Left cardiac atrium (tissue), 4 donors: ENCODE results near the gene MISP3. TPM values are rescaled to one million over a fixed set of nuclear protein-coding genes. Genes with fewer than 3 reads are reported as not detected.

Experiments
- ATAC-seq, 2 donors: fragments of 200-7000 bp; cut with Tn5 transposase; one replicate each; pipeline ENCODE4 v1.9.1; 2020; ENCODE audit warnings: mild to moderate bottlenecking in 2 of 2, moderate library complexity in 2 of 2
- DNase-seq: peaks from one replicate; pipeline ENCODE4 v3.0.0-alpha.2; 2020
- intact Hi-C, 2 donors: fragments of 100-400 bp; cut with DNase I; formaldehyde crosslinking; loops; one replicate each; pipeline versions ENCODE4 v1.14.1 to v1.15.1; 2022 to 2023
- total RNA-seq, 2 donors: library from RNA; stranded (reverse); fragmentation: NEBNext Ultra II Directional; extraction: Animal tissue kit (Norgen Biotek cat#: 25700); gene quantifications; one replicate each; pipeline ENCODE4 v1.2.1, GENCODE V29; 2021
- donor health status: DM: no; HTN: yes; CAD: no.
- donor health status: DM: no; HTN: yes; CAD: no; lungs with severe emphysema.
- donor health status: DM: yes; HTN: yes; CAD: no.
- donor health status: Dilated cardiomyopathy.

The MISP3 gene
- total RNA-seq, 2 donors from 2014 or later, result 4.6 to 5.7 TPM

DNA sequence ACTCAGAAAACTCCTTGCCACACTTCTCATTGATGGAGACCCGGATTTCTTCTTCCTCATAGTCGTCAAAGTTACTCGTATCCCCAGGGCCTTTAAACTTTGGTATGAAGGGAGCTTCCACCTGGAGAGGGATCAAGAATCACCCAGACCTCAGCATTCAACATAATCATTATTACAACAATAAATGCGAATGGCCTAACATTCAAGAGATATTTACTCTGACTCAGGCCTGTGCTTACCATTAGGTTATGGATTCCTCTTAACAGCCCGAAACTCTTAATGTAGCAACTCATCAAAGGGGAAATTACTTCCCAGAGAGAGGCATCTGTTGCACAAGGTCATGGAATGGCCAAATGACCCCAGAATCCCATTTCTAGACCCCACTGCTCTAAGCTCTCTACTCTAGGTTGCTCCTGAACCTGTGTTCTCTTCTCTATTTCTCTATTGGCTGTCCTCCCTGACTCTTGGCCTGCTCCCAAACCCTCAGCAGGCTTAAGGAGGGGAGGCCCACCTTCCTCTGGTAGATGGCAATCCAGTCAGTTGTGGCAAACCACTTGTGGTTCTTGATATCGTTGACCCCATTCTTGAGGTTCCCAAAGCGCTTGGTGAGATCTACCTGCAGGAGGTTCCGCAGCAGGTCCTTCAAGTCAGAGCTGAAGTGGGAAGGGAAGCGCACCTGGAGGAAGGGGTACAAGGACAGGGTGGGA, 20.7 kb downstream of the MISP3 start:
- DNase-seq (no peak), ATAC-seq (no peak)
- intact Hi-C loops, result loop anchor here in 1 of 2 donors (2.0 kb wide), 1 partner anchor 14 kb away; no protein-coding TSS in a partner anchor

DNA sequence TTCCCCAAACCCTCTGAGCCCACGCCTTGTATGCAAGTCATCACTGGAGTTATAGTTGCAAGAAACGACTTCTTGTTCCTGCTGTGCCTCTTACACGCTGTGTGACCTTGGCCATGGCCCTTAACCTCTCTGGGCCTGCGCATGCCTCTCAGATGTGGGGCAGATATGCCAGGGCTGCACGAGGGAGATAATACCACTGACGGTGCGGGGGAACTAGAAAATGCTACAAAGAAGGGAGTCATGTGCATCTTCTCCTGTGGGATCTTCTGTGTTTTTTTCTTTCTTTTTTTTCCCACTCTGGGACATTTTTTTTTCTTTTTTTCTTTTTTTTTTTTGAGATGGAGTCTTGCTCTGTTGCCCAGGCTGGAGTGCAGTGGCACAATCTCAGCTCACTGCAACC, 22.3 kb downstream of the MISP3 start:
- no peak for DNase-seq
- intact Hi-C loops, result no loop called here
- ATAC-seq, result no peak

GRCh38 chr19:14096272-14096992, 23.8 kb downstream of the MISP3 start:
- ATAC-seq (no peak), DNase-seq (no peak)
- intact Hi-C loops, result no loop called here

DNA sequence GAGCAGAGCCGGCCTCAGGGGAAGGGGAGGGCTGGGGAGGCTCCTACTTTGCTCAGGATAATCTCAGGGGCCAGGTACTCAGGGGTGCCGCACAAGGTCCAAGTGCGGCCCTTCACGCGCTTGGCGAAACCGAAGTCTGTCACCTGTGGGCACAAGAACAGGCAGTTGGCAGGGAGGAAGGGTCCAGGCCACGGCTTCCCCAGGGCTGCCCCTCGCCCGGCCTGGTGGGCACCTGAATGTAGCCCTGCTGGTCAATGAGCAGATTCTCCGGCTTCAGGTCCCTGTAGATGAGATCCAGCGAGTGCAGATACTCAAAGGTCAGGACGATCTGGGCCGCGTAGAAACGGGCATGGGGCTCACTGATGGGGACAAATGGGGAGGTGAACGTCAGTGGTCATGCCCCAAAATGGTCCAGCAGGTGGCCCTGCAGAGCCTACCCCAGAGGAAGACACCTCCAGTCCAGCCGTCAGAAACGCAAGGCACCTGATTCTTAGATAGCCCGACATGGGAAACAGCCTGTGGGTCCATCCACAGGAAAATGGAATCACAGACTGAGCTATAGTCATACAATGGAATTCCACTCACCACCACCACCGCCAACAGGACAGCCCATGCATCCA, 25.1 kb downstream of the MISP3 start:
- intact Hi-C loops, result no loop called here
- peak in 1 of 2 donors; percentile 10 for ATAC-seq
- no peak for DNase-seq

DNA sequence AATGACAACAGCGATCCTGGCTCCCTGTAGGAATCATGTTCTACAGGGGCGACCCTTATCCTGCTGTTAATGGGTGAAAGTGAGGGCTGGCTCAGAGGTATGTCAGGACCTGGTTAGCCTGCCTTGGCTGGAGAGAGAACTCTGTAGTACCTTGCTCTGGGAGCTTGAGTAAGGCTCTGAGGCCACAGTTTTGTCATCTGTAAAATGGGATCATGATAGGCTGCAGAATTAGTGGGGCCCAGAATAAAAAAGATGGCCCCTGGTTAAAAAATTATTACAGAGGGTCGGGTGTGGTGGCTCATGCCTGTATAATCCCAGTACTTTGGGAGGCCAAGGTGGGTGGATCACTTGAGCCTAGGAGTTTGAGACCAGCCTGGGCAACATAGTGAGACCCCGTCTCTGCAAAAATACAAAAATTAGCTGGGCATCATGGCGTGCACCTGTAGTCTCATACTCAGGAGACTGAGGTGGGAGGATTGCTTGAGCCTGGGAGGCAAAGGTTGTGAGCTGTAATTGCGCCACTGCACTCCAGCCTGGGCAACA, 28.5 kb downstream of the MISP3 start:
- intact Hi-C loops, result no loop called here
- ATAC-seq (no peak), DNase-seq (no peak)

DNA sequence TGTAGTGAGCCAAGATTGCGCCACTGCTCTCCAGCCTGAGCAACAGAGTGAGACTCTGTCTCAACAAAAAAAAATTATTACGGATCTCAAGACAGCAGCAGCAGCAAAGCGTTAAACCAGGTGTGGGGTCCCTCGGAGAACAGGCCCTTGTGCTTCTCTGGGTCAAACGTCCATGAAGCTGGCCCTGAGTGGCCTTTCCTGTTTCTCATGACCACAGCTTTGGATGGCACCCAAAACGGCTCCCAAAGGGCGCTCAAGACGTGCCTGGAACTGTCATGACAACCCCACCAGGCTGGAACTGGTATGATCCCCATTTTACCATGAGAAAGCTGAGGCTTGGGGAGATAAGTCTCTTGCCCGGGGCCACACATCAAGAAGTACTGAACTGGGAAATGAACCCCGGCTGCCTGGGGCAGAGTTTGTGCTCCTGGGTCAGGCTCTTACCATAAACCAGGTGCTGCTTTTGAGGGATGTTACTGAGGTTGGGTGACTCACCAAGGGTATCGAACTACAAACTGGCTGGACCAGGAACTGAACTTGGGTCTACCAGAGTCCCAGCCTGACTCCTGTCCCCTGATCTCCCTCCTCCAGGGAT, 29.6 kb downstream of the MISP3 start:
- DNase-seq (no peak), ATAC-seq (peak in 1 of 2 donors; percentile 18)
- intact Hi-C loops, result no loop called here

- no peak for DNase-seq
- no peak for ATAC-seq
- intact Hi-C loops, result no loop called here
Observed at GRCh38 chr19:14102756-14103155, 30.2 kb downstream of the MISP3 start.

- no peak for DNase-seq
- intact Hi-C loops, result no loop called here
- no peak for ATAC-seq
Observed at GRCh38 chr19:14103310-14103709, 30.7 kb downstream of the MISP3 start.

DNA sequence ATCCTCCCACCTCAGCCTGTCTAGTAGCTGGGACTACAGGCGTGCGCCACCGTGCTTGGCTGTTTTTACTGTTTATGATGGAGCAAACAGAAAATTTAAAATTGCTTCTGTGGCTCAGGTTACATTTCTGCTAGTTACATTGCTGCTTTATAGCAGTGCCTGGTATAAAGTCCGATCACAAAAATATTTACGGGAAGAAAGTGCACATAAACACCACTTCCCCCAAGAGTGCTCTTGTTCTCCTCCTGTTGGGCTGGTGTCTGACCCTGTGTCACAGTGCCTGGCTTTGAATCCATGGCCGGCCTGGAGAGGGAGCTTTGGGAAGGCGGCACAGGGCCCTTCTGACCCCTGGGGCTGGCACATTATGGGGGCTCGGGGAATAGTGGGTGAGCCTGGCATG, 33.1 kb downstream of the MISP3 start:
- no peak for DNase-seq
- no peak for ATAC-seq
- intact Hi-C loops, result loop anchor here in 1 of 2 donors (2.0 kb wide), 1 partner anchor 13 kb away; no protein-coding TSS in a partner anchor

DNA sequence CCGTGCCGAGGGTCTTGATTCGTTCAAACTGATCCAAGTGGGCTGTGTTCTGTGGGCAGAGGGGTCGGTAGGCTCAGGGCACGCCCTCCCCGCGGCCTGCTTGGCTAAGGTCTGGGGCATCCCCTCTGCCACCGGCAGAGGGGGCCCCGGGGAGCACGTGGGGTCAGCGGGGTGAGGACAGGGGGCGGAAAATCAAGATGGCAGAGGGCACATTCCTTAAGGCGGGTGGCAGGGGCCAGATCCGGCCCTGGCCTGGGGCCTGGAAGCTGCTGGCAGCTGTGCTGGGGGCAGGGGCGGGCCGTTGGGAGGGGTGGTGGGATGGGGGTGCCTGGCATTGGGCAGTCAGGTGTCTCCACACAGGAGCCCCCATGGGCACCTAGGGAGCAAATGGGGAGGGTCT, 34.3 kb downstream of the MISP3 start:
- intact Hi-C loops, result loop anchor here in 1 of 2 donors (2.0 kb wide), 1 partner anchor 14 kb away; no protein-coding TSS in a partner anchor
- ATAC-seq, result peak; percentile 31 to 53
- DNase-seq, result no peak

GRCh38 chr19:14107581-14108461, 35.2 kb downstream of the MISP3 start:
- peak; percentile 72 for DNase-seq
- ATAC-seq, result peak; percentile 83
- intact Hi-C loops, result loop anchor here in 1 of 2 donors (2.0 kb wide), 1 partner anchor 15 kb away; no protein-coding TSS in a partner anchor

DNA sequence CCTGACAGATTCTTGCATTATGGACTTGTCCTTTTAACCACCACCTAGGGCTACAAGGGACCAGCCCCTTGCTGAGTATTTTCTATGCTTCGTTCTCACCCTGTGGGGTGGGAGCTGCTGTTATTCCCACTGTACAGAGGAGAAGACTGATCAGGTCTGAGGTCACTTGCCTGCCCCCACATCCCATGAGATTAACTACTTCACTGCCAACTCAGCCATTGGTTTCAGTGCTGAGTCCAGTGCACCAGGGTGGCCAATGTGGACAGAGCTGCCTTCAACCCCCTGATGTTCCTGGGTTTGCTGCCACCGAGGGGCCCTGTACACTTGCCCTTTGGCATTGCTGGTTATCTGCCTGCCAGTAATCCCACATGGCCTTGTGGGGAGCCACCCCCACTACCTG, 38.1 kb downstream of the MISP3 start:
- ATAC-seq (no peak), DNase-seq (no peak)
- intact Hi-C loops, result no loop called here

DNA sequence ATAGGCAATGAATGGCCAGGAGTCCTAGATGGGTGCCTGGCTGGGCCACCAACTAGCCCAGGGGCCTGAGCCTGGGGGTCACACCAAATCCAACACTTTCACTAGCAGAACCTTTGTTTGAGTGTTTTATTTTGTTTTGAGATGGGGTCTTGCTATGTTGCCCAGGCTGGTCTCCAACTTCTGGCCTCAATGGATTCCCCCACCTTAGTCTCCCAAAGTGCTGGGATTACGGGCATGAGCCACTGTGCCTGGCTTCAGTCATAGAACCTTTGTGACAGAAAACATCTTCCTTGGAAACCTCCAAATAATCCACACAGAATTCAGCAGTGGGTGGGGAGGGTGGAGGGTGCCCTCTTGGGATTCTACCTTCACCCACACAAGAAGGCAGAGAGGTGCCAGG, 38.9 kb downstream of the MISP3 start:
- no peak for DNase-seq
- intact Hi-C loops, result no loop called here
- no peak for ATAC-seq

- intact Hi-C loops, result no loop called here
- ATAC-seq, result peak; percentile 7 to 25
- DNase-seq, result no peak
Observed at GRCh38 chr19:14112051-14112808, 39.6 kb downstream of the MISP3 start.

DNA sequence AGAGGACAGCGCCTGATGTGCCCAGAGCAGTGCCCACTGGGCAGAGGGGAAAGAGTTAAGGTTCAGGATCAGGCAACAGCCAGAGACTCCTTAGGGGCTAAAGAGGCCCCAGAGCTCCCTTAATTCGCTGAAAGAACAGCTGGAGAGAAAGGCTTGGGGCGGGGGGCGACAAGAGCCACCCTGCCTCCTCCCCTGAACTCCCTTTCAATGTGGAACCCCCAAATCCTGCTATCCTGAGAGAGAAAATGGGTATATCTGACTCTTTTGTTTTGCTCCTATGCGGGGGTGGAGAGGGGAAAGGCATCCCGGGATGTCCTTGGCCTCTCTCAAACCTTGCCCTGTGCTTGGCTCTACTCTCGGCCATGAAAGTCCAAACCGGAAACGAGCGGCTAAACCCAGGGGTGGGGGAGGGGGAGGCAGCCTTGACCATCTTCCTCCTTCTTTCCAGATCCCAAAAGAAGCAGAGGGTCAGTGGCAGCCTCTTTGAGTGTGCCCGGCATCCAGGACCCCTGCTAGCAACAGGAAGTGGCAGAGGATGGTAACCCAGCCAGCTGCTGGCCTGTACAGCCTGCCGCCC, 40.3 kb downstream of the MISP3 start:
- peak; percentile 5 to 27 for ATAC-seq
- intact Hi-C loops, result no loop called here
- peak; percentile 67 for DNase-seq

DNA sequence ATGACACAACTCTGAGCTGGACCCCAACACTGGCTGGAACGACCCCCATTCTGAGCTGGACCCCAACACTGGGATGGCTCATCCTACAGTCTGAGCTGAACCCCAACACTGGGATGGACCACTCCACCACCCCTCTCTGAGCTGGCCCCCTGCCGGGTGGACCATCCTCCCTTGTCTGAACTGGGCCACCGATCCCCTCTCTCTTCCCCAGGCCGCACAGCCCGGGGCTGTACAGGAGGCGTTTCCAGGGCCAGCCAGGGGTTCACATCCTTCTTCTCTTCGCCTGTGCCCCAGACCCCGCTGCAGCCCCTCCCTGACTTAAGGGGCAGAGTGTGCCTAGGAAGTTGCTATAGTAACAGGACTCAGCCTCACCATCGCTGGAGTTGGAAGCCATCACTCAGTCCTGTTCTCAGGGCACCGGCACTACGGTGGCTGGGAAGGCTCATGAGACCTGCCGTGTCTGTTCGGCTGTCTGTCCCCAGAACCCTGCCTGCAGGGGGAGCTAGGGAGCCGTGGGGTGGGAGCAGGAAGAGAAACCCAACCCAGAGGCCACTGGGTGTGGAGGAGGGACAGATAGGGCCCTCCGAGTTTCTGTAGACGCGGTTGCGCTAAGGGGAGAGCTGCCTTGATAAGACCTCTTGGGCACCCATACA, 41.3 kb downstream of the MISP3 start:
- ATAC-seq (no peak), DNase-seq (no peak)

DNA sequence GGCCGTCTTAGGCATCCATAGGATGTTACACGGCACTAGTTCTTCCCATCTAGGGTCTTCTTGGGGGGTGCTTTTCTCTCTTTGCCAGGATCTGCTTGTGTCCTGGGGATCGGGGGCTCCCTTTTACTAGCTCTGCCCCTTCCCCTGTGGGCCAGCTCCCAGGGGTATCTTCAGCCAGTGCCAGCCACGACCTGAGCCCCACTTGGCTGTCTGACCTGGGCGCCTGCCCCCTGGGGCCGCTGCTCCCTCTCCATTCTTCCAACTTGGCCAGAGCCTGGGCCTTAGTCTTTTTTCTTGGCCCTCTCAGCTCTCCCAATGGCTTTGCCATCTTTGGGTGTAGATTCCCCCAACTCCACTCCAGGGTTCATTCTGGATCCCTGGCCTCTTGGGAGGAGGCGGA, 41.9 kb downstream of the MISP3 start:
- DNase-seq (no peak), ATAC-seq (no peak)
- intact Hi-C loops, result no loop called here

More for the DNA sequence above, 41.3 kb downstream of the MISP3 start:
- intact Hi-C loops, result no loop called here
